Stimulated activated naive CD4-positive, alpha-beta T cell treated with Interleukin-2 at 50 U/mL for 16 hours (primary cell): Measurements from ENCODE around the gene SORCS2.

ENCODE experiments used
- DNase-seq: peaks from one replicate; lab custom pipeline; 2025; lab: John Stamatoyannopoulos, UW

SORCS2 gene

GRCh38 chr4:7186031-7186430, 6.3 kb upstream of the SORCS2 start:
- no peak for DNase-seq

- DNase-seq: no peak
These were observed 5.7 kb upstream of the SORCS2 start for GRCh38 chr4:7186516-7187167.

- no peak for DNase-seq
These were observed 5.2 kb upstream of the SORCS2 start for GRCh38 chr4:7187168-7187535.

- no peak for DNase-seq
These were observed 4.6 kb upstream of the SORCS2 start for GRCh38 chr4:7187691-7188090.

- DNase-seq: no peak
These were observed 3.3 kb upstream of the SORCS2 start for GRCh38 chr4:7189066-7189465.

- no peak for DNase-seq
These were observed 2.7 kb upstream of the SORCS2 start for GRCh38 chr4:7189475-7190277.

- no peak for DNase-seq
These were observed 2.1 kb upstream of the SORCS2 start for GRCh38 chr4:7190278-7190594.

GRCh38 chr4:7190691-7191545, 1.4 kb upstream of the SORCS2 start:
- no peak for DNase-seq

GRCh38 chr4:7191546-7192251, 639 bp upstream of the SORCS2 start:
- DNase-seq: no peak

GRCh38 chr4:7193030-7193958, 956 bp downstream of the SORCS2 start:
- DNase-seq: no peak

- DNase-seq: no peak
These were observed 2.2 kb downstream of the SORCS2 start for GRCh38 chr4:7194251-7195140.

GRCh38 chr4:7195141-7195515, 2.8 kb downstream of the SORCS2 start:
- no peak for DNase-seq

- DNase-seq: no peak
These were observed 3.4 kb downstream of the SORCS2 start for GRCh38 chr4:7195546-7196287.

- no peak for DNase-seq
These were observed 3.9 kb downstream of the SORCS2 start for GRCh38 chr4:7196288-7196651.

- DNase-seq: no peak
These were observed 4.4 kb downstream of the SORCS2 start for GRCh38 chr4:7196736-7197135.

GRCh38 chr4:7197910-7198309, 5.6 kb downstream of the SORCS2 start:
- DNase-seq: no peak

- DNase-seq: no peak
These were observed 6.2 kb downstream of the SORCS2 start for GRCh38 chr4:7198440-7199128.

GRCh38 chr4:7199129-7199725, 6.9 kb downstream of the SORCS2 start:
- DNase-seq: no peak
